ENCODE data around the gene BCL11A. TPM values are rescaled to one million over a fixed set of nuclear protein-coding genes. Genes with fewer than 3 reads are reported as not detected.

BCL11A gene
- total RNA-seq, 5 donors from 2014 or later (not counting 1 experiment from before 2014, with no cell fraction given): 3.6 to 11.9 (median 5.6) TPM

GRCh38 chr2:60550178-60550983, 3.1 kb downstream of the BCL11A start:
- peaks cover 30 to 45% (median 36%) of the 10 kb centered on the region in 3 donors for H3K4me1 Mint-ChIP-seq
- POLR2A ChIA-PET: no interaction called here

GRCh38 chr2:60549928-60550177, 3.6 kb downstream of the BCL11A start:
- CTCF ChIA-PET: interaction anchor here (0.5 to 1.0 kb wide), 12 partner anchors 9 to 1367 kb away, joined by 3 to 12 read pairs (median 4); no protein-coding TSS in a partner anchor
- peak in 1 of 35 experiments; percentile 9 for DNase-seq

More at GRCh38 chr2:60550178-60550983, 3.1 kb downstream of the BCL11A start:
- peak in 22 of 35 experiments; percentile 22 to 68 (median 42) for DNase-seq
- Mint-ChIP-seq H3K4me3 (peak overlapping the region; percentile 79 to 93 (median 82)), H3K9me3 (no peaks in the 10 kb centered on the region), H3K36me3 (no peaks in the 10 kb centered on the region), H3K27ac (peak overlapping the region in 1 of 2 donors; percentile 59), H3K27me3 (peaks cover 35 to 68% of the 10 kb centered on the region in 2 donors)
- no peaks in the 10 kb centered on the region for H3K36me3 ChIP-seq (ENCODE audit: control insufficient read depth in 2 of 2, extremely low read depth in 1 of 2, insufficient read depth in 1 of 2, low read length in 1 of 2)
- CTCF ChIA-PET: interaction anchor here (0.5 to 1.0 kb wide), 14 partner anchors 9 to 1852 kb away, joined by 3 to 12 read pairs (median 4); no protein-coding TSS in a partner anchor
- no peaks in the 10 kb centered on the region for H3K9me3 ChIP-seq
- H3K4me1 ChIP-seq (ENCODE audit: control insufficient read depth in 1 of 2, extremely low read depth in 1 of 2, insufficient read depth in 2 of 2, low read length in 2 of 2): peaks cover 32 to 62% of the 10 kb centered on the region in 2 experiments
- ATAC-seq (replicated peaks in 1 of 4): peak; percentile 47 to 64 (median 55)
- WGBS (ENCODE audit: insufficient coverage): 0% methylated on average over 17 of the region's 62 CpGs
- H3K27ac ChIP-seq (ENCODE audit: low read length): no peak overlapping the region
- H3K4me3 ChIP-seq (ENCODE audit: control insufficient read depth in 1 of 2, extremely low read depth in 1 of 2, low read length in 1 of 2): peak overlapping the region; percentile 54 to 97
- H3K27me3 ChIP-seq (replicated peaks in 1 of 2; ENCODE audit: control insufficient read depth in 2 of 2, extremely low read depth in 1 of 2, insufficient read depth in 2 of 2, low read length in 1 of 2): peaks cover 0 to 71% of the 10 kb centered on the region in 2 experiments

GRCh38 chr2:60549238-60549927, 4.1 kb downstream of the BCL11A start:
- Mint-ChIP-seq H3K36me3 (no peaks in the 10 kb centered on the region), H3K4me3 (peak overlapping the region; percentile 79 to 93 (median 82)), H3K9me3 (no peaks in the 10 kb centered on the region), H3K27ac (peak overlapping the region in 1 of 2 donors; percentile 67), H3K27me3 (peaks cover 42 to 72% of the 10 kb centered on the region in 2 donors), H3K4me1 (peaks cover 30 to 40% (median 34%) of the 10 kb centered on the region in 3 donors)
- H3K27ac ChIP-seq (ENCODE audit: low read length): no peak overlapping the region
- peaks cover 42 to 56% of the 10 kb centered on the region in 2 experiments for H3K4me1 ChIP-seq (ENCODE audit: control insufficient read depth in 1 of 2, extremely low read depth in 1 of 2, insufficient read depth in 2 of 2, low read length in 2 of 2)
- no peaks in the 10 kb centered on the region for H3K36me3 ChIP-seq (ENCODE audit: control insufficient read depth in 2 of 2, extremely low read depth in 1 of 2, insufficient read depth in 1 of 2, low read length in 1 of 2)
- DNase-seq (peak in 2 of 35 experiments; percentile 13 to 22), ATAC-seq (replicated peaks in 1 of 4) (peak; percentile 18 to 25 (median 20))
- ChIA-PET POLR2A (no interaction called here), CTCF (interaction anchor here (0.6 to 1.0 kb wide), 7 partner anchors 10 to 1368 kb away, joined by 3 to 12 read pairs (median 4); no protein-coding TSS in a partner anchor)
- no peaks in the 10 kb centered on the region for H3K9me3 ChIP-seq
- peak overlapping the region; percentile 54 to 97 for H3K4me3 ChIP-seq (ENCODE audit: control insufficient read depth in 1 of 2, extremely low read depth in 1 of 2, low read length in 1 of 2)
- peaks cover 0 to 66% of the 10 kb centered on the region in 2 experiments for H3K27me3 ChIP-seq (replicated peaks in 1 of 2; ENCODE audit: control insufficient read depth in 2 of 2, extremely low read depth in 1 of 2, insufficient read depth in 2 of 2, low read length in 1 of 2)
- 2% methylated on average over 28 of the region's 40 CpGs for WGBS (ENCODE audit: insufficient coverage)

More at GRCh38 chr2:60549928-60550177, 3.6 kb downstream of the BCL11A start:
- H3K27me3 Mint-ChIP-seq: peaks cover 39 to 68% of the 10 kb centered on the region in 2 donors
- peak in 1 of 4 experiments; percentile 17 for ATAC-seq (replicated peaks in 1 of 4)
- POLR2A ChIA-PET: no interaction called here
- H3K4me3 Mint-ChIP-seq: peak overlapping the region; percentile 79 to 93 (median 82)
- H3K36me3 ChIP-seq (ENCODE audit: control insufficient read depth in 2 of 2, extremely low read depth in 1 of 2, insufficient read depth in 1 of 2, low read length in 1 of 2): no peaks in the 10 kb centered on the region
- no peak overlapping the region for H3K27ac ChIP-seq (ENCODE audit: low read length)
- H3K4me1 Mint-ChIP-seq: peaks cover 31 to 40% (median 32%) of the 10 kb centered on the region in 3 donors
- peaks cover 38 to 61% of the 10 kb centered on the region in 2 experiments for H3K4me1 ChIP-seq (ENCODE audit: control insufficient read depth in 1 of 2, extremely low read depth in 1 of 2, insufficient read depth in 2 of 2, low read length in 2 of 2)
- no peaks in the 10 kb centered on the region for H3K9me3 ChIP-seq
- 0% methylated on average over 9 of the region's 13 CpGs for WGBS (ENCODE audit: insufficient coverage)
- no peaks in the 10 kb centered on the region for H3K9me3 Mint-ChIP-seq
- no peaks in the 10 kb centered on the region for H3K36me3 Mint-ChIP-seq
- H3K27ac Mint-ChIP-seq: peak overlapping the region in 1 of 2 donors; percentile 59
- peaks cover 0 to 71% of the 10 kb centered on the region in 2 experiments for H3K27me3 ChIP-seq (replicated peaks in 1 of 2; ENCODE audit: control insufficient read depth in 2 of 2, extremely low read depth in 1 of 2, insufficient read depth in 2 of 2, low read length in 1 of 2)
- H3K4me3 ChIP-seq (ENCODE audit: control insufficient read depth in 1 of 2, extremely low read depth in 1 of 2, low read length in 1 of 2): peak overlapping the region; percentile 54 to 97

GRCh38 chr2:60548845-60549237, 4.6 kb downstream of the BCL11A start:
- DNase-seq (no peak), ATAC-seq (replicated peaks in 1 of 4) (no peak)
- Histone ChIP-seq H3K4me3 (ENCODE audit: control insufficient read depth in 1 of 2, extremely low read depth in 1 of 2, low read length in 1 of 2) (peak overlapping the region in 1 of 2 donors; percentile 97), H3K27me3 (replicated peaks in 1 of 2; ENCODE audit: control insufficient read depth in 2 of 2, extremely low read depth in 1 of 2, insufficient read depth in 2 of 2, low read length in 1 of 2) (peaks cover 0 to 61% of the 10 kb centered on the region in 2 experiments), H3K36me3 (ENCODE audit: control insufficient read depth in 2 of 2, extremely low read depth in 1 of 2, insufficient read depth in 1 of 2, low read length in 1 of 2) (no peaks in the 10 kb centered on the region), H3K9me3 (no peaks in the 10 kb centered on the region), H3K4me1 (ENCODE audit: control insufficient read depth in 1 of 2, extremely low read depth in 1 of 2, insufficient read depth in 2 of 2, low read length in 2 of 2) (peaks cover 46 to 51% of the 10 kb centered on the region in 2 experiments), H3K27ac (ENCODE audit: low read length) (no peak overlapping the region)
- Mint-ChIP-seq H3K9me3 (no peaks in the 10 kb centered on the region), H3K4me1 (peaks cover 30 to 40% (median 34%) of the 10 kb centered on the region in 3 donors), H3K36me3 (no peaks in the 10 kb centered on the region), H3K27me3 (peaks cover 46 to 73% of the 10 kb centered on the region in 2 donors), H3K4me3 (peak overlapping the region; percentile 61 to 93 (median 66)), H3K27ac (peak overlapping the region in 1 of 2 donors; percentile 67)
- CTCF ChIA-PET: interaction anchor here in 1 of 2 donors (0.9 kb wide), 1 partner anchor 21 kb away, joined by 3 read pairs; no protein-coding TSS in a partner anchor
- POLR2A ChIA-PET: no interaction called here
- 0% methylated on average over 1 of the region's 9 CpGs for WGBS (ENCODE audit: insufficient coverage)

GRCh38 chr2:60548311-60548710, 5.1 kb downstream of the BCL11A start:
- Mint-ChIP-seq H3K36me3 (no peaks in the 10 kb centered on the region), H3K27ac (no peak overlapping the region), H3K9me3 (no peaks in the 10 kb centered on the region), H3K4me3 (peak overlapping the region; percentile 61 to 93 (median 66)), H3K4me1 (peaks cover 28 to 38% (median 30%) of the 10 kb centered on the region in 3 donors), H3K27me3 (peaks cover 47 to 71% of the 10 kb centered on the region in 2 donors)
- no peak for ATAC-seq (replicated peaks in 1 of 4)
- CTCF ChIA-PET: no interaction called here
- no peak for DNase-seq
- H3K27ac ChIP-seq (ENCODE audit: low read length): no peak overlapping the region
- H3K36me3 ChIP-seq (ENCODE audit: control insufficient read depth in 2 of 2, extremely low read depth in 1 of 2, insufficient read depth in 1 of 2, low read length in 1 of 2): no peaks in the 10 kb centered on the region
- H3K4me1 ChIP-seq (ENCODE audit: control insufficient read depth in 1 of 2, extremely low read depth in 1 of 2, insufficient read depth in 2 of 2, low read length in 2 of 2): peaks cover 46 to 49% of the 10 kb centered on the region in 2 experiments
- WGBS (ENCODE audit: insufficient coverage): no CpG with 5 or more reads among the region's 4 CpGs
- no peak overlapping the region for H3K4me3 ChIP-seq (ENCODE audit: control insufficient read depth in 1 of 2, extremely low read depth in 1 of 2, low read length in 1 of 2)
- peaks cover 0 to 55% of the 10 kb centered on the region in 2 experiments for H3K27me3 ChIP-seq (replicated peaks in 1 of 2; ENCODE audit: control insufficient read depth in 2 of 2, extremely low read depth in 1 of 2, insufficient read depth in 2 of 2, low read length in 1 of 2)
- POLR2A ChIA-PET: no interaction called here
- H3K9me3 ChIP-seq: no peaks in the 10 kb centered on the region

GRCh38 chr2:60547841-60548240, 5.6 kb downstream of the BCL11A start:
- ATAC-seq (replicated peaks in 1 of 4) (no peak), DNase-seq (no peak)
- H3K9me3 ChIP-seq: no peaks in the 10 kb centered on the region
- H3K27me3 ChIP-seq (replicated peaks in 1 of 2; ENCODE audit: control insufficient read depth in 2 of 2, extremely low read depth in 1 of 2, insufficient read depth in 2 of 2, low read length in 1 of 2): peaks cover 0 to 51% of the 10 kb centered on the region in 2 experiments
- H3K36me3 ChIP-seq (ENCODE audit: control insufficient read depth in 2 of 2, extremely low read depth in 1 of 2, insufficient read depth in 1 of 2, low read length in 1 of 2): no peaks in the 10 kb centered on the region
- no peak overlapping the region for H3K4me3 ChIP-seq (ENCODE audit: control insufficient read depth in 1 of 2, extremely low read depth in 1 of 2, low read length in 1 of 2)
- no peaks in the 10 kb centered on the region for H3K36me3 Mint-ChIP-seq
- CTCF ChIA-PET: interaction anchor here in 1 of 2 donors (0.7 kb wide), 1 partner anchor 1249 kb away, joined by 3 read pairs; no protein-coding TSS in a partner anchor
- peaks cover 28 to 34% (median 28%) of the 10 kb centered on the region in 3 donors for H3K4me1 Mint-ChIP-seq
- H3K27ac Mint-ChIP-seq: no peak overlapping the region
- H3K4me1 ChIP-seq (ENCODE audit: control insufficient read depth in 1 of 2, extremely low read depth in 1 of 2, insufficient read depth in 2 of 2, low read length in 2 of 2): peaks cover 43 to 54% of the 10 kb centered on the region in 2 experiments
- peak overlapping the region in 1 of 3 donors; percentile 93 for H3K4me3 Mint-ChIP-seq
- no peaks in the 10 kb centered on the region for H3K9me3 Mint-ChIP-seq
- POLR2A ChIA-PET: no interaction called here
- peaks cover 51 to 73% of the 10 kb centered on the region in 2 donors for H3K27me3 Mint-ChIP-seq
- H3K27ac ChIP-seq (ENCODE audit: low read length): no peak overlapping the region

Measured in T-cell (primary cell).